Left ventricle myocardium inferior (tissue), 1 donor: ENCODE measurements around the gene DLL1. TPM values are rescaled to one million over a fixed set of nuclear protein-coding genes. Genes with fewer than 3 reads are reported as not detected.

Experiments
- DNase-seq: peaks from one replicate; pipeline ENCODE4 v3.0.0-alpha.2; 2020
- H3K27ac ChIP-seq: fragments of 200-600 bp; replicated peaks from 2 replicates; pipeline ENCODE4 v1.8.0; 2021
- H3K27me3 ChIP-seq: fragments of 200-600 bp; 2 replicates; pipeline ENCODE4 v1.8.0; 2021; ENCODE audit warnings: low read depth
- H3K36me3 ChIP-seq: fragments of 200-600 bp; 2 replicates; pipeline ENCODE4 v1.8.0; 2021
- H3K4me1 ChIP-seq: fragments of 200-600 bp; 2 replicates; pipeline ENCODE4 v1.8.0; 2021
- H3K4me3 ChIP-seq: fragments of 200-600 bp; 2 replicates; pipeline ENCODE4 v1.8.0; 2021; ENCODE audit warnings: mild to moderate bottlenecking, moderate library complexity
- H3K9me3 ChIP-seq: fragments of 200-600 bp; replicated peaks from 2 replicates; pipeline ENCODE4 v1.8.0; 2021
- intact Hi-C: fragments of 100-400 bp; cut with micrococcal nuclease; formaldehyde crosslinking; loops from one replicate; pipeline ENCODE4 v1.11.0; 2022
- total RNA-seq: library from RNA; stranded (reverse); fragmentation: NEBNext Ultra II Directional; extraction: Animal tissue kit (Norgen Biotek cat#: 25700); gene quantifications from one replicate; pipeline ENCODE4 v1.2.1, GENCODE V29; 2021
- TF ChIP-seq, protein P1 (sequence below): fragments of 200-600 bp; IDR thresholded peaks from 2 replicates; pipeline ENCODE4 v1.8.0; 2021; ENCODE audit warnings: antibody characterized with exemption, mild to moderate bottlenecking, borderline replicate concordance
- donor health status: DM: no; HTN: yes; CAD: no; lungs with severe emphysema.

DLL1 gene
- total RNA-seq, 1 donor from 2014 or later, result 11.7 TPM

DNA sequence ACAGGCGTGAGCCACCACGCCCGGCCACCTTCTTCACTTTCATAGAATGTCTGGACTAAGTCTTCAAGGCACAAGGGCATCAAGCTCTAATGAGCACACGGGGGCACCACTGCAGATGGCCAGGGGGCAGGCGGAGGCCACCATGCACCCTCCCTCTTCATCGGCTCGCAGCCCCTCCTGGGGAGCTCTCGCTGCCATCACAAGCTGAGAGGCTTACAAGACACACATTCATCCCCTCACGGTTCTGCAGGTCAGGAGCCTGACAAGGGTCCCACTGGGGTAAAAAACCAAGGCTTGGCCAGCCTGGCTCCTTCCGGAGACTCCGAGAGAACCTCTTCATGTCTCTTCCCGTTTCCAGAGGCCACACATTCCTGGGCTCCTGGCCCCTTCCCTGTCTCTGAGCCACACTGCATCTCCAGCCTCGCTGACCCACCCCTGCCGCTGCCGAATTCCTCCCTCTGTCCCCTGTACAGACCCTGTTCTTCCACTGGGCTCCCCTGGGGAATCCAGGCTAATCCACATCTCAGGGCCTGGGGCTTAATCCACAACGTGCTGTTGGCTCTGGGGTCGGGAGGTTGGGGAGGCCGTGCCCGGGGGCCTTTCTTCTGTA lies 19.8 kb downstream of the DLL1 start:
- Histone ChIP-seq H3K4me1 (peaks cover 24% of the 10 kb centered on the region), H3K36me3 (no peaks in the 10 kb centered on the region), H3K4me3 (no peak overlapping the region), H3K27ac (no peak overlapping the region), H3K27me3 (no peaks in the 10 kb centered on the region), H3K9me3 (no peaks in the 10 kb centered on the region)
- DNase-seq, result no peak
- TF ChIP-seq, protein P1, sequence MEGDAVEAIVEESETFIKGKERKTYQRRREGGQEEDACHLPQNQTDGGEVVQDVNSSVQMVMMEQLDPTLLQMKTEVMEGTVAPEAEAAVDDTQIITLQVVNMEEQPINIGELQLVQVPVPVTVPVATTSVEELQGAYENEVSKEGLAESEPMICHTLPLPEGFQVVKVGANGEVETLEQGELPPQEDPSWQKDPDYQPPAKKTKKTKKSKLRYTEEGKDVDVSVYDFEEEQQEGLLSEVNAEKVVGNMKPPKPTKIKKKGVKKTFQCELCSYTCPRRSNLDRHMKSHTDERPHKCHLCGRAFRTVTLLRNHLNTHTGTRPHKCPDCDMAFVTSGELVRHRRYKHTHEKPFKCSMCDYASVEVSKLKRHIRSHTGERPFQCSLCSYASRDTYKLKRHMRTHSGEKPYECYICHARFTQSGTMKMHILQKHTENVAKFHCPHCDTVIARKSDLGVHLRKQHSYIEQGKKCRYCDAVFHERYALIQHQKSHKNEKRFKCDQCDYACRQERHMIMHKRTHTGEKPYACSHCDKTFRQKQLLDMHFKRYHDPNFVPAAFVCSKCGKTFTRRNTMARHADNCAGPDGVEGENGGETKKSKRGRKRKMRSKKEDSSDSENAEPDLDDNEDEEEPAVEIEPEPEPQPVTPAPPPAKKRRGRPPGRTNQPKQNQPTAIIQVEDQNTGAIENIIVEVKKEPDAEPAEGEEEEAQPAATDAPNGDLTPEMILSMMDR, result no peak
- intact Hi-C loops, result no loop called here

DNA sequence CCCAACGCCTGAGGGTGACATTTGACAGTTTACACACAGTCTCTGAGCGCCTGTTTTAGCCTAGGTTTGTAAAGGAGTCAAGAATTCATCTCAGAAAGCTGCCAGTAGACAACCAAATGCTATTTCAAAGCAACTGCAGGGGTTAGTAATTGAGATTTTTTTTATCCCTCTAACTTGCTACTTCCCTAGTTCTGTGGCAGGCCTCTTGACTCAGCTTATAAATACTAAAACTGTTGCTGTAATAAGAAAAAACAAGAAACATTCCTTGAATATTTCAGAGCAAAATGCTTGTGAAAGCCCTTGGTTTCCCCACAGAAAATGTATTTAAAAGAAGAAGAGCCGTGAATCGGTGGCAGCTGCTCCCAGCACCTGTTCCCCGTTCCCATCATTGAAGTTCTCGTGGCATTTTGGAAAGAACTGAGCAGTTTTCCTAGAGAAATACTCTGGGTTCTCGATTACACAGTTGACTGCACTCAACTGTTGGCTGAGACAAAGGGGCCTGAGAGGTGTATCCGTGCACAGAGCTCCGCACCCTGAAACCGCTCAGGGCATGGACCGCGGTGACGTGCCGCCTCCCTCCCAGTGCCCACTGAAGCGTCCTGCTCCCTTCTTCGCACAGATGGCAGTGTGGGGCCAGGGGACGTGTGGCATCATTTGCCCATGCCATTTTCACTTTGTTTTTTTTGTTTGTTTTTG lies 20.9 kb downstream of the DLL1 start:
- H3K36me3 ChIP-seq, result no peaks in the 10 kb centered on the region
- H3K4me3 ChIP-seq, result no peak overlapping the region
- H3K4me1 ChIP-seq, result peaks cover 23% of the 10 kb centered on the region
- H3K27me3 ChIP-seq, result no peaks in the 10 kb centered on the region
- intact Hi-C loops, result no loop called here
- no peaks in the 10 kb centered on the region for H3K9me3 ChIP-seq
- TF ChIP-seq, protein P1, result no peak
- H3K27ac ChIP-seq, result no peak overlapping the region
- no peak for DNase-seq

DNA sequence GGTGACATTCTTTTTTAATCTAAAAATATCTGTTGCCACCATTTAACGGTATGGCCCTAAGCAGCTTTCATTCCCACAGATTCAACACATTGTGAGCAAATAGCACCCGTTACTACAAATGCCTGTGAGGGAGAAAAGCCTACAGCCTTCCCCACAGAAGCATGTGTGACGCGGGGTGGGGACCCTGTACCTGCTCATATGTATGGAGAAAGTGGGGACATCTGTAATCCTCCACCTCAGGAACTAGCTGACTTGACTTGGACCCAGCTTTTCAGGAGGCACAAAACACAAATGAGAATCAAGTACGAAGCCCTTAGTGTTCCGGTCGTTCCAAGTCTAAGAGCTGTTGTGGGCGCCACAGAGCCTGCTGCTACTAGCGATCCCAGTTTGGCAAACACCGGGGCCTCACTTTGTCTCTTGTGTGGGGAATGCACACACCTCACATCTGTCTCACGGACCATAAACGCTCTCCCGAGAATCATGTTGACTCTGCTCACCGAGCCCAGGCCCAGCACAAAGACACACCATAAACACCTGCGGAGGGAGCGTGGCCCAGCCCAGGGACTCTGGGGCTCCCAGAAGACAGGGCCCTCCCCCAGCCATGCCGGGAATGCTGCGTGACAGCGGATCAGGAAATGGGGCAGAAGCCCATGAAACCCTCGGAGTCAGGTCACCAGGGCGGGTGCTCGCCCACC lies 21.6 kb downstream of the DLL1 start:
- intact Hi-C loops, result no loop called here
- no peak for DNase-seq
- Histone ChIP-seq H3K36me3 (no peaks in the 10 kb centered on the region), H3K27ac (no peak overlapping the region), H3K9me3 (no peaks in the 10 kb centered on the region), H3K4me1 (peaks cover 16% of the 10 kb centered on the region), H3K27me3 (no peaks in the 10 kb centered on the region), H3K4me3 (no peak overlapping the region)
- TF ChIP-seq, protein P1, result no peak

DNA sequence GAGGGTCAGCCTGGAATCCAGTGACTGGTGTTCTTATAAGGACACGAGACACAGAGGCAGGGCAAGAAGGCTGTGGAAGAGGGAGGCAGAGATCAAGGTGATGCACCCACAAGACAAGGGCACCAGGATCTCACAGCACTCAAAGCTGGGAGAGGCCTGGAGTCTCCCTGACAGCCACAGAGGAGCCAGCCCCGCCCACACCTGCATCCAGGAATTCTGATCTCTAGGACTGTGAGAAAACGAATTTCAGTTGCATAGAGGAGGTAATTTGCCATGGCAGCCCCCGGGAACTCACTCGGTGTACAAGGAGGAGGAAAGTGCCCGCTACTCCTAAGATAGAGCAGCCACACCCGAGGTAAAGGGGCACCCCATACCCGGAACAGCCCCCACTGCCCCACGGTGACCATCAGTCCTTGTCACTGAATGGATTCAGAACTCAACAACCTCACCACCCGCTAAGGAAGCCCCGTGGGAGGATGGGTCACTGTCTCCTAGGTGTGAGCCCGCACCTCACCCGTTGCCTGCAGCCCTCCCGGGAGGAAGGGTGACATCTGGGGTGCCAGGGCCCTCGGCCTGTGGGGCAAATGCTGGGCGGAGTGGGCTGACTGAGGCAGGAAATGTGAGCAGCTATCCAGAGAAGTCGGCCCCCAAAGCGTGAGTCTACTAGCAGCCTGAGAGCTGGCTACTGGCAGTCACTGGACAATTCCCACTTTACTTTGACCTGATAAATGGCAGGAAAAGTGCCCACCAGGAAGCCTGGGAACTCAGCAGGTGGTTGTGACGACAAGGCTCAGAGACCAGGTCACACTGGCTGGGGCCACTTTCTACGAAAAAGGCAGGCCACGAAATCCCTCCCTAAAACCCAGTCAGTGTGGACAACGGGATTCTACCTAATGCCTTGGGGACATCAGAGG lies 22.4 kb downstream of the DLL1 start:
- Histone ChIP-seq H3K4me1 (peaks cover 15% of the 10 kb centered on the region), H3K36me3 (no peaks in the 10 kb centered on the region), H3K9me3 (no peaks in the 10 kb centered on the region), H3K4me3 (no peak overlapping the region), H3K27ac (no peak overlapping the region), H3K27me3 (no peaks in the 10 kb centered on the region)
- TF ChIP-seq, protein P1, result no peak
- DNase-seq, result no peak
- intact Hi-C loops, result no loop called here

DNA sequence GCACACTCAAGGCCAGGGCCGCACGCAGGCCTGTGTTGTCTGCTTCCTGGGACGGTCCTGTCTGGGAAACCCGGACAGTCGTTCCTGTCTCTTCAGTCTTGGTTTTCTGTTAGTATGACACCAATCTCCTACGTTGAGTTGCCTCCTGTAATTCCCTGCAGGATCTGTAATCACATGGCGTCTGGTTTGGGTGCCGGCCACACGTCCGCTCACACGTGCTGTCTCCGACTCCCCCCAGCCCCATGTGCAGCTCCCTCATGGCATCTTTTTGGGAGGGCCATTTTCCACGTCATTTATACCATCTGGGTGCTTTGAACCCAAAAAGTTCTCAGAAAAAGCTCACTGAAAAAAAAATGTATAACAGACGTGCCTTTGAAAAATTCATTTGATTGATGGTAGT lies 23.2 kb downstream of the DLL1 start:
- Histone ChIP-seq H3K4me3 (no peak overlapping the region), H3K9me3 (no peaks in the 10 kb centered on the region), H3K36me3 (no peaks in the 10 kb centered on the region), H3K27me3 (no peaks in the 10 kb centered on the region), H3K4me1 (peaks cover 15% of the 10 kb centered on the region), H3K27ac (no peak overlapping the region)
- DNase-seq, result no peak
- intact Hi-C loops, result no loop called here
- TF ChIP-seq, protein P1, result no peak
